NT2/D1 (cell line): ENCODE results near the gene GALK1.
"Not testable (repeated sequence)": the region's sequence is repeated elsewhere in the genome, so short reads cannot be mapped to it uniquely, and the experiment has no call there.

Source experiments
- DNase-seq: peaks from one replicate; pipeline ENCODE4 v3.0.0-alpha.2; 2011; ENCODE audit warnings: low read depth, low spot score
- H3K27me3 ChIP-seq: 2 replicates; pipeline ENCODE4 v1.6.0; 2011; ENCODE audit warnings: mild to moderate bottlenecking; ENCODE audit not compliant: insufficient read length, insufficient read depth
- H3K36me3 ChIP-seq: 2 replicates; pipeline ENCODE4 v1.6.1; 2011; ENCODE audit warnings: mild to moderate bottlenecking, low read length, mixed read lengths; ENCODE audit not compliant: insufficient read depth, insufficient read length
- H3K4me1 ChIP-seq: 2 replicates; pipeline ENCODE4 v1.5.1; 2011; ENCODE audit not compliant: insufficient read depth, insufficient read length
- H3K4me3 ChIP-seq: 2 replicates; pipeline ENCODE4 v1.5.1; 2011; ENCODE audit warnings: low read depth; ENCODE audit not compliant: insufficient read length
- H3K9ac ChIP-seq: 2 replicates; pipeline ENCODE4 v1.6.0; 2011; ENCODE audit warnings: low read depth; ENCODE audit not compliant: insufficient read length
- H3K9me3 ChIP-seq: 2 replicates; pipeline ENCODE4 v1.5.1; 2011; ENCODE audit warnings: mild to moderate bottlenecking, low read length; ENCODE audit not compliant: insufficient read depth
- SUZ12 ChIP-seq: IDR thresholded peaks from 2 replicates; pipeline ENCODE4 v1.6.1; 2011; ENCODE audit not compliant: insufficient read length, insufficient read depth; ENCODE audit errors: extremely low read depth
- YY1 ChIP-seq: IDR thresholded peaks from 2 replicates; pipeline ENCODE4 v1.6.1; 2011; ENCODE audit not compliant: insufficient read length, insufficient read depth
- ZNF274 ChIP-seq: IDR thresholded peaks from 2 replicates; pipeline ENCODE4 v1.6.1; 2011; ENCODE audit warnings: mild to moderate bottlenecking, low read depth, low read length

Gene GALK1

DNA sequence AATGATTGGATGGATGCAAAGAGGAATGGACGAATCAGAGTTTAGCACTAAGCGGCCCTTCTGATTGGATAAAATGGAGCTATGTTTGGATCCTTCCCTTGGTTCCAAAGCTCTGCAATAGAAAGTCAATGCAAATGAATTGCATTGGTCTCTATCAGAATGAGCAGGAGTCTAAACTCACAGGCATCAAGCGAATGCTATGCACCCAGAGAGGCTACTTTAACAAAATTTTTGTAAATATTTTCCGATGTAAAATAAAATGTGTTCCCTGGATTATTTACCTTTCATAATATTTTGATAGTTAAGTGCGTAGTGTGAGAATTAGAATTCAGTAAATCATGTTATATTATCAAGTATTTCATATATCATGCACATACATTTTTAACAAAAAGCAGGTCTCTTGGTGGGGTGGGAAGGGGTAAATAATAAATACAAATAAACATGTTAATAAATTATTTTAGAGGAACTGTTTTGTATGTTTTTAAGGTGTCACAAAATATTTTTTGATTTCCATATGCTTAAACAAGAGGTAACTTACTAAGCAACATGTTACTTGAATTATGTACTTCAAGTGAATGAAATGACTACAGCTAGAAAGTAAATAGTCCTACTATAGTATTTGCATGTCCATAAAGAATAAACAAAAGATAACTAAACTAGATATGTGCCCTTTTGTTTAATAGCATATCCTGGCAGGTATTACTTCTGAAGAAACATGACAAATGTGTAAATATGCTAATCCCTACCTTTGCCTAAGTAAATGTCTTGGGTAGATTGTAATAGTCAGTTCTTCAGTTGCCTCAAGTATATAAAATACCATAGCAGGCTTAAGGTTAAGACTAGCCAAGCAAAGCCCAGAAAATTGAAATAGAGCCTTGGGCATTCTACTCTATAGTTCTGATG lies 15.2 kb upstream of the GALK1 start:
- H3K9me3 ChIP-seq = no peaks in the 10 kb centered on the region
- H3K27me3 ChIP-seq = no peaks in the 10 kb centered on the region
- no peak overlapping the region for H3K4me3 ChIP-seq
- TF ChIP-seq ZNF274 (no peak), SUZ12 (no peak), YY1 (no peak)
- peaks cover 2% of the 10 kb centered on the region for H3K4me1 ChIP-seq
- no peak overlapping the region for H3K9ac ChIP-seq
- DNase-seq = no peak
- H3K36me3 ChIP-seq = peaks cover 32% of the 10 kb centered on the region

DNA sequence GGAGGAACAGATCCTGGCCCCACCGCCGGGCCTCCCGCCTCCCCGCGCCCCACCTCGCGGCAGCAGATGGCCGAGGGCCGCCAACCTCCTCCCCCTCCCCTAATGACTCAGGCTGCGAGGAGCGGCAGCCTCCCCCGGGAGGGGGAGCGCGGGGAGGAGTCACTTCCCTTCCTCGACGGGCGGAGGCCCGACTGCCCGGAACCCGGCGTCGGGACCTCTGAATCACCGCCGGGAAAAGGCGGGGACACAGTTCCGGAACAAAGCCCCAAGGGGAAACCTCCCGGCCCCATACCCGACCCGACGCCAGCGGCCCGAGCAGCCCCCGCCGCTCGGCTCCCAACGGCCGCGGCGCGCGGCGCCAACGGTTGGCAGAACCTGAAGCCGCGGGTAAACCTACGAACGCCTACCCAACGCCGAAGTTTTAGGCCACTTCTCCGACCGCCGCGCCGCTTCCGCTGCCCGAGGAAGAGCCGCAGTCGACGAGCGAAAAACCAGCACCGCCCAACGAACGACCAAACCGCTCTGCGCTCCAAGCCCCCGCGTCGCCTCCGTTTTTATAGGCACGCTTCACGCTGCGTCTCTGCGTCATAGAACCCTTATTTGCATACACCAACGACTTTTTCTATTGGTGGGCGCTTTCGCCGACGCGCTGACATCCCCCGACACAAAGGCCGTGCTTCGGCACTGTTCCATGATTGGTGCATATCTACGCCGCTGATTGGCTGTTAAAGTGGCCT lies 14.4 kb upstream of the GALK1 start:
- Histone ChIP-seq H3K9ac (peak overlapping the region; percentile 99), H3K27me3 (no peaks in the 10 kb centered on the region), H3K9me3 (no peaks in the 10 kb centered on the region), H3K4me1 (peaks cover 8% of the 10 kb centered on the region), H3K36me3 (peaks cover 37% of the 10 kb centered on the region), H3K4me3 (peak overlapping the region; percentile 99)
- DNase-seq = peak; percentile 97
- no peak for TF ChIP-seq YY1

DNA sequence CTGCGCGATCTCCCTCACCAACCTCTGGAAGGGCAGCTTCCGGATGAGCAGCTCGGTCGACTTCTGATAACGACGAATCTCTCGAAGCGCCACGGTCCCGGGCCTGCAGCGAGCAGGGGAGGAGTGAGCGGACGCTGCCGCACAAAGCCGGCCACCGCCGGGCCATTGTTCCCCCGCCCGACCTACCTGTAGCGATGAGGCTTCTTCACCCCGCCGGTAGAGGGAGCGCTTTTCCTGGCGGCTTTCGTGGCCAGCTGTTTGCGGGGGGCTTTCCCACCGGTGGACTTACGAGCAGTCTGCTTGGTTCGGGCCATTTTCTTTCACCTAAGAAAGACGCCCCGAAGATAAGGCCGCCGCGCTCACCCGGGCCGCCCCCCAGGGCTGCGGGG lies 13.9 kb upstream of the GALK1 start:
- DNase-seq = no peak
- TF ChIP-seq SUZ12 = no peak
- no peak for TF ChIP-seq YY1
- no peak for TF ChIP-seq ZNF274
- Histone ChIP-seq H3K4me1 (peaks cover 8% of the 10 kb centered on the region), H3K9ac (peak overlapping the region; percentile 99), H3K4me3 (peak overlapping the region; percentile 99), H3K9me3 (no peaks in the 10 kb centered on the region), H3K27me3 (no peaks in the 10 kb centered on the region), H3K36me3 (peaks cover 39% of the 10 kb centered on the region)

DNA sequence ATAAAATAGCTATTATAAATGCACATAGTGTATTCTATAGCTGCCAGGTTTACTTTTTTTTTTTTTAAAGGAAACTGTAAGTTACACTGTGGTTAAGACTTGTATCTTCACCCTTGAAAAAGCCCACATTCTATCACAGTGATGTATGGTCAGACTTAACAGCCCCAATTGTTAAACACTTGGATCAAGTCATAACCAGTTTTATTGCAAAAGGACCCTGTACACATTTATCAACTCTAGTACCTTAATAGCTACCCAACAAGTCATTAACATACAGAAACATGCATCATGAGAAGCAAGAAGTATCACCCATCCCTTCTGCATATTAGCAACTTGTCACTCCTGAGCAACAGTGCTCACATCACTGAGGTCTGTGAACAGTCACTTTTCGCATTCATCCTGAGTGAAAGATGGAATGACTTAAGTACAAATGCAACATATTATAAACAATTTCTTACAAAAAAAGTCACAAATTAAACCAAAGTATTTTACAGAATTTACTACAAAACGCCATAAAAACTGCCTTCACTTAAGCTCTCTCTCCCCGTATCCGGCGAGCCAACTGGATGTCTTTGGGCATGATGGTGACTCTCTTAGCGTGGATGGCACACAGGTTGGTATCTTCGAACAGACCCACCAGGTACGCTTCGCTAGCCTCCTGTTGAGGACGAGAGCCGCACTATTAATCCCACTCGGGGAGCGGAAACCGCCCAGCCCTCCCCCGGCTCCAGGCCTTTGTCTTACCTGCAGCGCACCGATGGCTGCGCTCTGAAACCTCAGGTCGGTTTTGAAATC lies 13.3 kb upstream of the GALK1 start:
- H3K4me1 ChIP-seq, DNase-seq: not testable (repeated sequence)
- H3K36me3 ChIP-seq = peaks cover 39% of the 10 kb centered on the region

DNA sequence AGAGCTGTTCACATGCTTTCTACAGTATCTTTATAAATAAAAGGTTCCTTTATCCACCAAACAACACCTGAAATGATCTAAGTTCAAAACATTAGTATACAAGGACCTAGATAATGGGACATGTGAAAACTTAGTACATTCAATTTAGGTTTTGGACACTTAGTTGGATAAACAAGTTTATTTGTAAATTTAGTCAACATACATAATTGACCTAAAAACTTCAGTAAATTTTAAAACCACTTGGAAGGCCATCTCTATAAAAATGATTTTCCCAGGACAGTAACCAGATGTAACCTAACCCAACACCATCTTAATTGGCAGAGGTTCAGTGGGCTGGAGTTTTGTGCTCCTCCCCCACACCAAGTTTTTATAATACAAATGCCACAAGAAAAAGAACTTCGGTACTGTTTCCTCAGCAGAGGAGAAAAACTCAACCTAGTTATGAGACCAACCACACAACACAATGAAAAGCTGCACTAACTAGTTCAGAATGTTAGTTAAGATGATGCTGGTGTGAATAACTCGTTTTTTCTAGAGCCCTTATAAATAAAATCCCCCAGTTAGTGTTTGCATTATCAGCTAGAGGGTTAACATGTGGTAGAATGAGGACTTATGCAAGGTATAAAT lies 12.4 kb upstream of the GALK1 start:
- H3K36me3 ChIP-seq = peaks cover 39% of the 10 kb centered on the region
- no peak for DNase-seq
- TF ChIP-seq ZNF274 = no peak
- TF ChIP-seq YY1 = no peak
- no peak for TF ChIP-seq SUZ12

More for the DNA sequence above, 13.3 kb upstream of the GALK1 start:
- Histone ChIP-seq H3K4me3 (peak overlapping the region; percentile 99), H3K9ac (peak overlapping the region; percentile 99)
- not testable (repeated sequence) for H3K9me3 ChIP-seq, H3K27me3 ChIP-seq

DNA sequence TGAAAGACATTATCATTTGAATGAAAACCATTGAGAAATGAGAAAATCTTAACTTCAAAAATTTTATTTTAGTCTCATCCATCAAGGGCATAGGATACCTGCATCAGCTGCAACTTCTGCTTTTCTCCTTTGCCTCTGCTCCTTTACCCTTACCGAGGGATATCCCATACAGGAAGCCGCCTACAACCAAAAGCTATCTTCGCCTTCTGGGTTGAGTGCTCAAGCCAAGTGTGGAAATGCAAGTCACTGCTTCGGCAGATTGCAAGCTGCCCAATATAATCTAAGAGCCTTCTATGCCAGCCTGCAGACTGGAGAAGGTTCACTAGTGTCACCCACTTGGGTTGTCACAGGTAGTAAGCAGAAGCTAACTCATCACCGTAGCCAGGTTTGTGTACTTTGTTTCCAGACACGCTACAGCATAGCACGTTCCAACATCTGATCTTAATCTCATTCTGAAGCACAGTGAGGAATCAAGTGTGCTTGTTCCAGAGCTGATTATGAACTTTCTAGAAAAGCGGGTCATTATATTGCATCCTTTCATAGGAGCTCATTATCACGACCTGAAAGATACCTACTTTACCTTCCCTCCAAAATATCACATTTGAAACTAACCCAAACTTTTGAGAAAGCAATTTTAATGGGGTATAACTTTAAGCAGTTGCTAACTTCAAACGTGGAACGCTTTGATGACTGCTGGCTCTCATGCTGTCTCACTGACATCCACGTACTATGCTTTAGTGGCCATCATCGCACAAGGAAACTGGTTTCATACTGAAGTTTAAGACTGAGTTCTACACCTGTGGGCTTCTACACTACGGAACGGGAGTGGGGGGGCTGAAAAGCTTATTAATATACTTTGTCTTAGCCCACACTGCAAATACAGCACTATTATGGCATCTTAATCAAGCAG lies 11.6 kb upstream of the GALK1 start:
- Histone ChIP-seq H3K36me3 (peaks cover 39% of the 10 kb centered on the region), H3K27me3 (no peaks in the 10 kb centered on the region), H3K9ac (no peak overlapping the region), H3K4me3 (no peak overlapping the region), H3K4me1 (peaks cover 8% of the 10 kb centered on the region), H3K9me3 (no peaks in the 10 kb centered on the region)
- DNase-seq = no peak
- TF ChIP-seq ZNF274 (no peak), SUZ12 (no peak), YY1 (no peak)

More for the DNA sequence above, 12.4 kb upstream of the GALK1 start:
- peak overlapping the region; percentile 99 for H3K4me3 ChIP-seq
- H3K4me1 ChIP-seq = peaks cover 8% of the 10 kb centered on the region
- no peaks in the 10 kb centered on the region for H3K9me3 ChIP-seq
- no peaks in the 10 kb centered on the region for H3K27me3 ChIP-seq
- peak overlapping the region; percentile 99 for H3K9ac ChIP-seq
